Urinary bladder (tissue), 4 donors: ENCODE measurements around the gene ZNF414. TPM values are rescaled to one million over a fixed set of nuclear protein-coding genes. Genes with fewer than 3 reads are reported as not detected.
"Not testable (repeated sequence)": the region's sequence is repeated elsewhere in the genome, so short reads cannot be mapped to it uniquely, and the experiment has no call there.

ENCODE experiments used
- DNase-seq: peaks from one replicate; pipeline ENCODE4 v3.0.0-alpha.2; 2015; ENCODE audit errors: extremely low spot score
- H3K27ac ChIP-seq: one replicate; pipeline ENCODE4 v1.5.1; 2013; ENCODE audit warnings: low read depth, mild to moderate bottlenecking, moderate library complexity
- H3K36me3 ChIP-seq: one replicate; pipeline ENCODE4 v1.6.1; 2013; ENCODE audit warnings: mild to moderate bottlenecking, moderate library complexity; ENCODE audit not compliant: insufficient read depth
- H3K4me1 ChIP-seq: one replicate; pipeline ENCODE4 v1.6.1; 2013; ENCODE audit warnings: mild to moderate bottlenecking, moderate library complexity; ENCODE audit not compliant: insufficient read depth
- H3K4me3 ChIP-seq: one replicate; pipeline ENCODE4 v1.5.1; 2013; ENCODE audit warnings: low read depth, low read length
- WGBS: extraction: QIAGEN DNeasy Blood & Tissue Kit; methylation state at CpG from one replicate; pipeline ENCODE4 v1.1.7; 2013; 5-methylcytosine and 5-hydroxymethylcytosine counted together
- polyA plus RNA-seq: library from polyadenylated mRNA; stranded (reverse); fragments of 200-250 nt; gene quantifications from one replicate; pipeline ENCODE4 v1.2.3, GENCODE V29; 2013
- total RNA-seq: library from RNA; depleted of rRNA; stranded (reverse); fragments of >200 nt; gene quantifications from one replicate; pipeline ENCODE4 v1.2.3, GENCODE V29; 2014
- donor health status: healthy with polysubstance abuse.
- donor health status: healthy.

The ZNF414 gene
- total and polyA plus RNA-seq, 2 donors = 4.6 to 40.1 TPM

GRCh38 chr19:8531470-8531869, 17.5 kb upstream of the ZNF414 start:
- Histone ChIP-seq H3K4me3 (no peak overlapping the region), H3K4me1 (no peaks in the 10 kb centered on the region), H3K36me3 (no peaks in the 10 kb centered on the region), H3K27ac (no peak overlapping the region)
- DNase-seq = no peak
- 83% methylated on average over 7 of the region's 7 CpGs for WGBS

DNA sequence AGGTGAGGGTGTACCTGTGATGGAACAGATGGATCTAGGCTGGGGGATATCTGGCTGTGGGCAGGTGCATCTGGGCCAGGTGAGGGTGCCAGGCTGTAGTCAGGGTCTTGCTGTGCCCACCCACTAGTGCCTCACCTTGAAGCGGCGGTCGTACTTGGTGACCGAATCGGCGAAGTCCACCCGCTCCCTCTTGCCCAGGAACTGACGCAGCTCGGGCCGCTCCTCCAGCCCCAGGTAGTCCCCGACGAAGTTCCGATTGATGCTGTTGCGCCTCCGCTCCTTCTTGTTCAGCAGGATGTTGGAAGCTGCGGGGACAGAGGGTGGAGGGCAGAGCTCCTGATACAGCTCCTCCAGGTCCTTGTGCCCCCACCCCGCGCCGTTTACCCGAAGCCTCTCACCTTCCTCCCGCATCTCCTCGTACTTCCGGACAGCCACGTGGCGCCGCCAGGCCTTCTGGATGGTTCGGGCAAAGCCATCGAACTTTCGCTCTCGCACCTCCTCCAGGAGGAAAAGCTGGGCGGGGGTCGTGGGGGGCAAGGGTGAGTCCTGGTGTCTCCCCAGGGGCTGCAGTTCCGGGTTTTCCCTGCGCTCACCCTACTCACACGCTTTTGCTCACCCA, 16.2 kb upstream of the ZNF414 start:
- no peak for DNase-seq
- WGBS = 92% methylated on average over 35 of the region's 35 CpGs
- Histone ChIP-seq H3K27ac (no peak overlapping the region), H3K36me3 (no peaks in the 10 kb centered on the region), H3K4me3 (no peak overlapping the region), H3K4me1 (no peaks in the 10 kb centered on the region)

GRCh38 chr19:8529369-8530006, 15.5 kb upstream of the ZNF414 start:
- H3K4me1 ChIP-seq = no peaks in the 10 kb centered on the region
- no peaks in the 10 kb centered on the region for H3K36me3 ChIP-seq
- no peak for DNase-seq
- H3K4me3 ChIP-seq = no peak overlapping the region
- no peak overlapping the region for H3K27ac ChIP-seq
- 95% methylated on average over 4 of the region's 4 CpGs for WGBS

DNA sequence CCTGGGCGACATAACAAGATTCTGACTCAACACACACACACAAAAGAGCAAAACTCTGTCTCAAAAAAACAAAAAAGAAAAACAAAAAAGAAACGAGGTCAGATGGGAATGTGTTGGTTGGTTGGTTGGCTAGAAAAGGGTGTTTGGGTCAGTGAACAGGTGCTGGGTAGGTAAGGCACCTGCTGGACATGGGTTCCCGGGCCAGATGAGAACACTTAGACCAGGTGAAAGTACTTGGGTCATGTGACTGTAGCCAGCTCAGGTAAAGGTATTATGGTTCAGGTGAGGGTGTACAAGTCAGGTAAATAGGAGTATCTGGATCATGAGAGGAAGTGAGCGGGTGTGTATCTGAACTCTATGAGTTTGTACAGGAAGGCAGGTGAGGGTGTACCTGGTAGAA, 14.5 kb upstream of the ZNF414 start:
- Histone ChIP-seq H3K36me3 (no peaks in the 10 kb centered on the region), H3K4me1 (no peaks in the 10 kb centered on the region), H3K4me3 (no peak overlapping the region), H3K27ac (no peak overlapping the region)
- no peak for DNase-seq
- WGBS = 68% methylated on average over 4 of the region's 4 CpGs

- no peaks in the 10 kb centered on the region for H3K4me1 ChIP-seq
- H3K4me3 ChIP-seq = peak overlapping the region; percentile 54
- H3K36me3 ChIP-seq = no peaks in the 10 kb centered on the region
- H3K27ac ChIP-seq = no peak overlapping the region
- 10% methylated on average over 57 of the region's 57 CpGs for WGBS
- DNase-seq = peak; percentile 92
Observed at GRCh38 chr19:8526345-8527091, 12.6 kb upstream of the ZNF414 start.

DNA sequence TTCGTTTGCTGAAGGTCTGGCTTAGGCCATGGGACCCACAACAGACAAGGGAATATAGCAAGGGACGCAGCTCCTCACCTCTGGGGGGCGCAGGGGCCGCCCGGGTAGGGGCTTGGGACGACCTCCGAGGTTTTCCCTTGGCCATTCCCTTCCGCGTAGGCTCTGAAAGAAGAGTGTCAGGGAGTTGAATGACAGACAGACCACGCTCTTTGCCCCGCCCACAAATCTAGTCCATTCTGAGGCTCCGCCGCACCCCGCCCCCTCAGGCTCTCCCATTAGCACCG, 11.4 kb upstream of the ZNF414 start:
- Histone ChIP-seq H3K36me3 (no peaks in the 10 kb centered on the region), H3K4me1 (no peaks in the 10 kb centered on the region), H3K27ac (peak overlapping the region; percentile 38), H3K4me3 (peak overlapping the region; percentile 25)
- WGBS = 11% methylated on average over 15 of the region's 15 CpGs
- DNase-seq = no peak

DNA sequence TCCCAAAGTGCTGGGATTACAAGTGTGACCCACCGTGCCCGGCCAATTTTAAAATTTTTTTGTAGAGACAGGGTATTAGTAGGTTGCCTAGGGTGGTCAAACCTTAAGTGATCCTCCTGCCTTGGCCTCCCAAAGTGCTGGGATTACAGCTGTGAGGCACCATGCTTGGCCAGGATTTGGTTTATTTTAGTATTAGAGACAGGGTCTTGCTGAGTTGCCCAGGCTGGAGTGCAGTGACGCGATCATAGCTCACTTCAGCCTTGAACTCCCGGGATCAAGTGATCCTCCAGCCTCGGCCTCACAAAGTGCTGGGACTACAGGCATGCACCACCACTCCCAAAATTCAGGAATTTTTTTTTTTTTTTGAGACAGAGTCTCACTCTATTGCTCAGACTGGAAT, 5.4 kb upstream of the ZNF414 start:
- H3K36me3 ChIP-seq = no peaks in the 10 kb centered on the region
- H3K27ac ChIP-seq = no peak overlapping the region
- H3K4me1 ChIP-seq = no peaks in the 10 kb centered on the region
- DNase-seq = no peak
- 95% methylated on average over 6 of the region's 6 CpGs for WGBS
- H3K4me3 ChIP-seq = no peak overlapping the region

- no peak for DNase-seq
- Histone ChIP-seq H3K36me3 (no peaks in the 10 kb centered on the region), H3K4me1 (no peaks in the 10 kb centered on the region), H3K27ac (no peak overlapping the region), H3K4me3 (no peak overlapping the region)
- WGBS = 82% methylated on average over 11 of the region's 11 CpGs
Observed at GRCh38 chr19:8518536-8518935, 4.6 kb upstream of the ZNF414 start.

GRCh38 chr19:8517551-8518442, 3.8 kb upstream of the ZNF414 start:
- Histone ChIP-seq H3K27ac (no peak overlapping the region), H3K4me3 (no peak overlapping the region), H3K4me1 (peaks cover 2% of the 10 kb centered on the region), H3K36me3 (no peaks in the 10 kb centered on the region)
- DNase-seq = no peak
- WGBS = 44% methylated on average over 10 of the region's 10 CpGs

GRCh38 chr19:8515317-8515716, 1.4 kb upstream of the ZNF414 start:
- Histone ChIP-seq H3K4me3 (no peak overlapping the region), H3K36me3 (no peaks in the 10 kb centered on the region), H3K27ac (no peak overlapping the region), H3K4me1 (peaks cover 2% of the 10 kb centered on the region)
- WGBS = 86% methylated on average over 11 of the region's 11 CpGs
- no peak for DNase-seq

GRCh38 chr19:8514505-8515009, 590 bp upstream of the ZNF414 start:
- 78% methylated on average over 21 of the region's 21 CpGs for WGBS
- peak overlapping the region; percentile 58 for H3K4me3 ChIP-seq
- not testable (repeated sequence) for DNase-seq, H3K27ac ChIP-seq, H3K4me1 ChIP-seq, H3K36me3 ChIP-seq

- Histone ChIP-seq H3K4me1 (peaks cover 2% of the 10 kb centered on the region), H3K36me3 (no peaks in the 10 kb centered on the region), H3K27ac (peak overlapping the region; percentile 98), H3K4me3 (peak overlapping the region; percentile 58)
- DNase-seq = no peak
- 62% methylated on average over 19 of the region's 19 CpGs for WGBS
Observed at GRCh38 chr19:8513036-8513686, 806 bp downstream of the ZNF414 start.
